ENCODE data around the gene CHMP2A.

DNA sequence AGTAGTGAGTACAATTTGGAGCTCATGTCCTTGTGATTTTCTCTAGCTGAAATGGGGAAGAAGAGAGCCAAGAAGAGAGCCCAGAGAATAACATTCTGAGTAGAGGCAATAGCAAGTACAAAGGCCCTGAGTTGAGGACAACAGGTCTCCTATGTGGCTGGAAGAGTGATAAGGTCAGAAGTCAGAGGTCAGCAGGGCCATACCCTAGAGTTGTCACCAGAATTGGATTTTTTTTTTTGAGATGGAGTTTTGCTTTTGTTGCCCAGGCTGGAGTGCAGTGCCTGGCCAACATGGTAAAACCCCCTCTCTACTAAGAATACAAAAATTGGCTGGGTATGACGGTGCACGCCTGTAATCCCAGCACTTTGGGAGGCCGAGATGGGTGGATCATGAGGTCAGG is 19.0 kb downstream of the CHMP2A start:
- TF ChIP-seq, protein P1, sequence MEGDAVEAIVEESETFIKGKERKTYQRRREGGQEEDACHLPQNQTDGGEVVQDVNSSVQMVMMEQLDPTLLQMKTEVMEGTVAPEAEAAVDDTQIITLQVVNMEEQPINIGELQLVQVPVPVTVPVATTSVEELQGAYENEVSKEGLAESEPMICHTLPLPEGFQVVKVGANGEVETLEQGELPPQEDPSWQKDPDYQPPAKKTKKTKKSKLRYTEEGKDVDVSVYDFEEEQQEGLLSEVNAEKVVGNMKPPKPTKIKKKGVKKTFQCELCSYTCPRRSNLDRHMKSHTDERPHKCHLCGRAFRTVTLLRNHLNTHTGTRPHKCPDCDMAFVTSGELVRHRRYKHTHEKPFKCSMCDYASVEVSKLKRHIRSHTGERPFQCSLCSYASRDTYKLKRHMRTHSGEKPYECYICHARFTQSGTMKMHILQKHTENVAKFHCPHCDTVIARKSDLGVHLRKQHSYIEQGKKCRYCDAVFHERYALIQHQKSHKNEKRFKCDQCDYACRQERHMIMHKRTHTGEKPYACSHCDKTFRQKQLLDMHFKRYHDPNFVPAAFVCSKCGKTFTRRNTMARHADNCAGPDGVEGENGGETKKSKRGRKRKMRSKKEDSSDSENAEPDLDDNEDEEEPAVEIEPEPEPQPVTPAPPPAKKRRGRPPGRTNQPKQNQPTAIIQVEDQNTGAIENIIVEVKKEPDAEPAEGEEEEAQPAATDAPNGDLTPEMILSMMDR (IDR thresholded peaks at IDR 0.05): no peak
- no peak for TF ChIP-seq POLR2AphosphoS5 (IDR thresholded peaks at IDR 0.05)

All from gastroesophageal sphincter (tissue), 3 donors.